Nephron (organoid): ENCODE data around the gene OR10A5.
"Not testable (repeated sequence)": the region's sequence is repeated elsewhere in the genome, so short reads cannot be mapped to it uniquely, and the experiment has no call there.

Experiments
- H3K27ac Mint-ChIP-seq, 3 experiments: 2 replicates each; pipeline ENCODE4 v1.8.0; 2020; ENCODE audit warnings: mixed read lengths in 3 of 3, mild to moderate bottlenecking in 2 of 3, moderate library complexity in 1 of 3
- H3K27me3 Mint-ChIP-seq: 2 replicates; pipeline ENCODE4 v1.8.0; 2021; ENCODE audit warnings: low read depth, mild to moderate bottlenecking, moderate library complexity, mixed read lengths
- H3K36me3 Mint-ChIP-seq: 2 replicates; pipeline ENCODE4 v1.8.0; 2020; ENCODE audit warnings: low read depth, mixed read lengths
- H3K4me1 Mint-ChIP-seq: 2 replicates; pipeline ENCODE4 v1.8.0; 2020; ENCODE audit warnings: mixed read lengths
- H3K4me3 Mint-ChIP-seq, 3 experiments: 2 replicates each; pipeline ENCODE4 v1.8.0; 2020; ENCODE audit warnings: mild to moderate bottlenecking in 3 of 3, mixed read lengths in 3 of 3, moderate library complexity in 2 of 3
- H3K9me3 Mint-ChIP-seq: 2 replicates; pipeline ENCODE4 v1.8.0; 2020; ENCODE audit warnings: mixed read lengths
- TF ChIP-seq, protein P1 (sequence below), 3 experiments: fragments of 200-600 bp; sonication (generic); IDR thresholded peaks; one replicate each; pipeline ENCODE4 v1.5.0; 2021; ENCODE audit warnings: antibody characterized with exemption in 3 of 3; ENCODE audit not compliant: unreplicated experiment in 3 of 3

OR10A5 gene

DNA sequence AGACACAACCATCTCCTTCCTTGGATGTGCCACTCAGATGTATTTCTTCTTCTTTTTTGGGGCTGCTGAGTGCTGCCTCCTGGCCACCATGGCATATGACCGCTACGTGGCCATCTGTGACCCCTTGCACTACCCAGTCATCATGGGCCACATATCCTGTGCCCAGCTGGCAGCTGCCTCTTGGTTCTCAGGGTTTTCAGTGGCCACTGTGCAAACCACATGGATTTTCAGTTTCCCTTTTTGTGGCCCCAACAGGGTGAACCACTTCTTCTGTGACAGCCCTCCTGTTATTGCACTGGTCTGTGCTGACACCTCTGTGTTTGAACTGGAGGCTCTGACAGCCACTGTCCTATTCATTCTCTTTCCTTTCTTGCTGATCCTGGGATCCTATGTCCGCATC is 31.4 kb downstream of the OR10A5 start:
- Mint-ChIP-seq H3K27me3 (no peaks in the 10 kb centered on the region), H3K27ac (no peak overlapping the region), H3K36me3 (no peaks in the 10 kb centered on the region), H3K9me3 (no peaks in the 10 kb centered on the region), H3K4me1 (no peaks in the 10 kb centered on the region), H3K4me3 (no peak overlapping the region)
- TF ChIP-seq, protein P1, sequence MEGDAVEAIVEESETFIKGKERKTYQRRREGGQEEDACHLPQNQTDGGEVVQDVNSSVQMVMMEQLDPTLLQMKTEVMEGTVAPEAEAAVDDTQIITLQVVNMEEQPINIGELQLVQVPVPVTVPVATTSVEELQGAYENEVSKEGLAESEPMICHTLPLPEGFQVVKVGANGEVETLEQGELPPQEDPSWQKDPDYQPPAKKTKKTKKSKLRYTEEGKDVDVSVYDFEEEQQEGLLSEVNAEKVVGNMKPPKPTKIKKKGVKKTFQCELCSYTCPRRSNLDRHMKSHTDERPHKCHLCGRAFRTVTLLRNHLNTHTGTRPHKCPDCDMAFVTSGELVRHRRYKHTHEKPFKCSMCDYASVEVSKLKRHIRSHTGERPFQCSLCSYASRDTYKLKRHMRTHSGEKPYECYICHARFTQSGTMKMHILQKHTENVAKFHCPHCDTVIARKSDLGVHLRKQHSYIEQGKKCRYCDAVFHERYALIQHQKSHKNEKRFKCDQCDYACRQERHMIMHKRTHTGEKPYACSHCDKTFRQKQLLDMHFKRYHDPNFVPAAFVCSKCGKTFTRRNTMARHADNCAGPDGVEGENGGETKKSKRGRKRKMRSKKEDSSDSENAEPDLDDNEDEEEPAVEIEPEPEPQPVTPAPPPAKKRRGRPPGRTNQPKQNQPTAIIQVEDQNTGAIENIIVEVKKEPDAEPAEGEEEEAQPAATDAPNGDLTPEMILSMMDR (IDR thresholded peaks at IDR 0.05; ENCODE audit: unreplicated experiment in 3 of 3): no peak

DNA sequence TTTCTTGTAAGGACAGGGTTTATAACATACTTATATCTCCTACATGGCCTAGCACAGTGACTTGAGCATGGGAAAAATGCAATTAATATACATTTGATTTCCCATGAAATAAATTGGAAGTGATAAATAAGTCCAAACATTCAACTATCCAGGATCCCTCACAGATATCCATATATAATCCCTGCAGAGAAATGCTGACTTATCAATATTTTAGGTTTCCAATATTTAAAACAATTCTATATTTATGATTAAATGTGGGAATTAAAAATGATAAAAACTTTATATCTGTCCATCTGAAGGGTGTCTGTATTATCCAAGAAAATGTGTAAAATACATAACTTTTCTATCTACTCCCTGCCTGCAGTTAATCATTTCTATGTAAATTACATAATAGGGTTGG is 37.3 kb downstream of the OR10A5 start:
- TF ChIP-seq, protein P1 (IDR thresholded peaks at IDR 0.05; ENCODE audit: unreplicated experiment in 3 of 3): no peak
- Mint-ChIP-seq H3K27me3 (no peaks in the 10 kb centered on the region), H3K36me3 (no peaks in the 10 kb centered on the region), H3K4me3 (no peak overlapping the region), H3K27ac (no peak overlapping the region), H3K4me1 (no peaks in the 10 kb centered on the region), H3K9me3 (no peaks in the 10 kb centered on the region)

DNA sequence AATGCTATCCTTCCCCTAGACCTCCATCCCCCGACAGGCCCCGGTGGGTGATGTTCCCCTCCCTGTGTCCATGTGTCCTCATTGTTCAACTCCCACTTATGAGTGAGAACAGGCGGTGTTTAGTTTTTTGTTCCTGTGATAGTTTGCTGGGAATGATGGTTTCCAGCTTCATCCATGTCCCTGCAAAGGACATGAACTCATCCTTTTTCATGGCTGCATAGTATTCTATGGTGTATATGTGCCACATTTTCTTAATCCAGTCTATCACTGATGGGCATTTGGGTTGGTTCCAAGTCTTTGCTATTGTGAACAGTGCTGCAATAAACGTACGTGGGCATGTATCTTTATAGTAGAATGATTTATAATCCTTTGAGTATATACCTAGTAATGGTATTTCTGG is 42.2 kb downstream of the OR10A5 start:
- not testable (repeated sequence) for H3K4me1 Mint-ChIP-seq, H3K27me3 Mint-ChIP-seq, H3K27ac Mint-ChIP-seq, H3K36me3 Mint-ChIP-seq, H3K9me3 Mint-ChIP-seq, H3K4me3 Mint-ChIP-seq

DNA sequence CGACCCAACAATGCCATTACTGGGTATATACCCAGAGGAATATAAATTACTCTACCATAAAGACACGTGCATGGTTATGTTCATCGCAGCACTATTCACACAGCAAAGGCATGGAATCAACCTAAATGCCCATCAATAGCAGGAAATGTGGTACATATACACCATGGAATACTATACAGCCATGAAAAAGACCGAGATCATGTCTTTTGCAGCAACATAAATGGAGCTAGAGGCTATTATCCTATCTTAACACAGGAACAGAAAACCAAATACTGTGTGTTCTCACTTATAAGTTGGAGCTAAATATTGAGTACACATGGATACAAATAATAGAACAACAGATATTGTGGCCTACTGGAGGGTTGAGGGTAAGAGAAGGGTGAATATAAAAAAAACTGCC is 43.3 kb downstream of the OR10A5 start:
- H3K36me3 Mint-ChIP-seq: no peaks in the 10 kb centered on the region
- no peak overlapping the region for H3K4me3 Mint-ChIP-seq
- no peak overlapping the region for H3K27ac Mint-ChIP-seq
- no peaks in the 10 kb centered on the region for H3K27me3 Mint-ChIP-seq
- no peaks in the 10 kb centered on the region for H3K4me1 Mint-ChIP-seq
- H3K9me3 Mint-ChIP-seq: no peaks in the 10 kb centered on the region
- TF ChIP-seq, protein P1 (IDR thresholded peaks at IDR 0.05; ENCODE audit: unreplicated experiment in 3 of 3): no peak

DNA sequence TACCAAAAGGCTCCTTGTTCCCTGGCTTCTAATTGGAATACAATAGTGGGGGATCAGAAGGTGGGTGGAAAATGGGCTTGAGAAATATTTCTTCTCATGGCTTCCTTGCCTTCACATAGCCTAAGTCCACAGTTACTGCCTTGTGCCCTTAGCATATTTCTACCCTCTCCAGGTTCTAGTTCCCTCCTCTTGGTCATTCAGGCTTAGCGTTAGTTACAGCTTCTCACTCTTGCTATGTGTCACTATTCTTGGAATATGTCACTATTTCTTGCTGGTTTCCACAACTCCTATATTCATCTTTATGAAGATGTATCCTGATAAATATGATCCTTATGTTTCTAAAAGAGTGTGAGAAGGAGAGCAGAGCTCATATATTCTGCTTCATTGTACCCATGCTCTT is 44.4 kb downstream of the OR10A5 start:
- H3K4me1 Mint-ChIP-seq: no peaks in the 10 kb centered on the region
- no peaks in the 10 kb centered on the region for H3K27me3 Mint-ChIP-seq
- H3K4me3 Mint-ChIP-seq: no peak overlapping the region
- no peaks in the 10 kb centered on the region for H3K36me3 Mint-ChIP-seq
- H3K27ac Mint-ChIP-seq: no peak overlapping the region
- H3K9me3 Mint-ChIP-seq: no peaks in the 10 kb centered on the region
- TF ChIP-seq, protein P1 (IDR thresholded peaks at IDR 0.05; ENCODE audit: unreplicated experiment in 3 of 3): no peak

DNA sequence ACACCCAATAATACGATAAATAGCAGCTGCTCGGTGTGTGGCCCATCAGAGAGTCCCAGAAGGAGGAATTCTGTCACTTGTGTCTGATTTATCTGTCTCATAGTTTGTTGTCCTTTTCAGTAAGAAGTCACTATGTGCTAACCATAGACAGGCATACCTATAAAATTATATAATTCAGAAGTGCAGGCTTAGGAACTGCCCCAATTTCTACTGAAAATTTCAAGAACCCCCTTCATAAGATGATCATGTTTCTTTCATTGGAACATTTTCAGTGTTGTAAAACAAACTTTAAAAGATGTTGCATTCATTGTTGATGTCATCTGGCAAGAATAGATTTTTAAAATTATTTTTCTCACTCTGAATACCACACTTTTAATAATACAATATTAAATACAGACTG is 46.9 kb downstream of the OR10A5 start, which contains the start of gene OR2D2:
OR2D2 (minus strand) TSS at position 101 of the 400 bp plus-strand sequence; CDS start at position 101, 0 bp downstream.
- no peak within 1 kb of the TSS for H3K27ac Mint-ChIP-seq
- H3K36me3 Mint-ChIP-seq: no peaks in the 10 kb centered on the region
- H3K27me3 Mint-ChIP-seq: no peaks in the 10 kb centered on the region
- no peaks in the 10 kb centered on the region for H3K9me3 Mint-ChIP-seq
- TF ChIP-seq, protein P1 (IDR thresholded peaks at IDR 0.05; ENCODE audit: unreplicated experiment in 3 of 3): no peak
- no peaks in the 10 kb centered on the region for H3K4me1 Mint-ChIP-seq
- no peak within 1 kb of the TSS for H3K4me3 Mint-ChIP-seq
